Skeletal muscle satellite cell (primary cell): ENCODE data around the gene FUT9. TPM values are rescaled to one million over a fixed set of nuclear protein-coding genes. Genes with fewer than 3 reads are reported as not detected.

Experiments used
- H3K27me3 ChIP-seq: 2 replicates; pipeline ENCODE4 v1.7.0; 2013; ENCODE audit warnings: low read length; ENCODE audit not compliant: control insufficient read depth, insufficient read depth
- H3K36me3 ChIP-seq: 2 replicates; pipeline ENCODE4 v1.7.0; 2013; ENCODE audit warnings: mild to moderate bottlenecking, control low read depth, low read length; ENCODE audit not compliant: insufficient read depth
- H3K4me1 ChIP-seq: 2 replicates; pipeline ENCODE4 v1.7.0; 2013; ENCODE audit warnings: low read length; ENCODE audit not compliant: control insufficient read depth, insufficient read depth
- H3K4me2 ChIP-seq: 2 replicates; pipeline ENCODE4 v1.7.0; 2013; ENCODE audit warnings: mild to moderate bottlenecking, low read length
- H3K4me3 ChIP-seq: 2 replicates; pipeline ENCODE4 v1.7.0; 2013; ENCODE audit warnings: low read length
- H3K9ac ChIP-seq: 2 replicates; pipeline ENCODE4 v1.7.0; 2013; ENCODE audit warnings: mild to moderate bottlenecking, low read depth, low read length, moderate library complexity
- H3K9me3 ChIP-seq: replicated peaks from 2 replicates; pipeline ENCODE4 v1.7.0; 2013; ENCODE audit warnings: mild to moderate bottlenecking, control low read depth, low read length
- total RNA-seq: library from RNA; depleted of rRNA; stranded (reverse); fragments of >200 nt; gene quantifications from 2 replicates; pipeline ENCODE4 v1.2.3, GENCODE V29; 2012; rRNA removed

The FUT9 gene
- not detected in 2 replicates for total RNA-seq

GRCh38 chr6:96015518-96016333 is at the start of gene FUT9:
TSS of gene FUT9 (plus strand) at chr6:96015974. CDS start at chr6:96203156, 187,182 bp downstream.
- H3K4me1 ChIP-seq = no peaks in the 10 kb centered on the region
- H3K36me3 ChIP-seq = no peaks in the 10 kb centered on the region
- no peak within 1 kb of the TSS for H3K4me2 ChIP-seq
- H3K9me3 ChIP-seq = no peaks in the 10 kb centered on the region
- no peak within 1 kb of the TSS for H3K4me3 ChIP-seq
- no peaks in the 10 kb centered on the region for H3K27me3 ChIP-seq
- no peak within 1 kb of the TSS for H3K9ac ChIP-seq

GRCh38 chr6:95967594-95967993 is 48.2 kb upstream of the FUT9 start:
- no peaks in the 10 kb centered on the region for H3K27me3 ChIP-seq
- no peaks in the 10 kb centered on the region for H3K36me3 ChIP-seq
- no peaks in the 10 kb centered on the region for H3K4me1 ChIP-seq
- no peak overlapping the region for H3K4me2 ChIP-seq
- no peak overlapping the region for H3K4me3 ChIP-seq
- no peaks in the 10 kb centered on the region for H3K9me3 ChIP-seq
- H3K9ac ChIP-seq = no peak overlapping the region

- H3K9ac ChIP-seq = no peak overlapping the region
- no peak overlapping the region for H3K4me2 ChIP-seq
Measured at GRCh38 chr6:95973976-95974375, 41.8 kb upstream of the FUT9 start.

GRCh38 chr6:95978230-95978629 is 37.5 kb upstream of the FUT9 start:
- no peak overlapping the region for H3K4me3 ChIP-seq
- no peak overlapping the region for H3K4me2 ChIP-seq
- H3K9ac ChIP-seq = no peak overlapping the region
- H3K27me3 ChIP-seq = no peaks in the 10 kb centered on the region
- H3K36me3 ChIP-seq = no peaks in the 10 kb centered on the region
- H3K9me3 ChIP-seq = no peaks in the 10 kb centered on the region
- H3K4me1 ChIP-seq = no peaks in the 10 kb centered on the region

More at GRCh38 chr6:95973976-95974375, 41.8 kb upstream of the FUT9 start:
- Histone ChIP-seq H3K9me3 (no peaks in the 10 kb centered on the region), H3K4me3 (no peak overlapping the region), H3K4me1 (no peaks in the 10 kb centered on the region), H3K27me3 (no peaks in the 10 kb centered on the region), H3K36me3 (no peaks in the 10 kb centered on the region)

GRCh38 chr6:95991906-95992305 is 23.9 kb upstream of the FUT9 start:
- Histone ChIP-seq H3K4me2 (no peak overlapping the region), H3K9ac (no peak overlapping the region), H3K4me1 (no peaks in the 10 kb centered on the region), H3K27me3 (no peaks in the 10 kb centered on the region), H3K36me3 (no peaks in the 10 kb centered on the region), H3K4me3 (no peak overlapping the region), H3K9me3 (peaks cover 12% of the 10 kb centered on the region)

GRCh38 chr6:95994151-95994550 is 21.6 kb upstream of the FUT9 start:
- Histone ChIP-seq H3K27me3 (no peaks in the 10 kb centered on the region), H3K9me3 (peaks cover 12% of the 10 kb centered on the region), H3K9ac (no peak overlapping the region), H3K36me3 (no peaks in the 10 kb centered on the region), H3K4me3 (no peak overlapping the region), H3K4me2 (no peak overlapping the region), H3K4me1 (no peaks in the 10 kb centered on the region)

- Histone ChIP-seq H3K27me3 (no peaks in the 10 kb centered on the region), H3K9ac (no peak overlapping the region), H3K4me2 (no peak overlapping the region), H3K36me3 (no peaks in the 10 kb centered on the region), H3K9me3 (no peaks in the 10 kb centered on the region), H3K4me1 (no peaks in the 10 kb centered on the region), H3K4me3 (no peak overlapping the region)
Measured at GRCh38 chr6:95998133-95998532, 17.6 kb upstream of the FUT9 start.

- H3K9ac ChIP-seq = no peak overlapping the region
- H3K36me3 ChIP-seq = no peaks in the 10 kb centered on the region
- H3K9me3 ChIP-seq = no peaks in the 10 kb centered on the region
- H3K4me2 ChIP-seq = no peak overlapping the region
- no peak overlapping the region for H3K4me3 ChIP-seq
- H3K4me1 ChIP-seq = no peaks in the 10 kb centered on the region
- no peaks in the 10 kb centered on the region for H3K27me3 ChIP-seq
Measured at GRCh38 chr6:96001891-96002575, 13.7 kb upstream of the FUT9 start.

- no peak overlapping the region for H3K4me2 ChIP-seq
- no peaks in the 10 kb centered on the region for H3K36me3 ChIP-seq
- no peak overlapping the region for H3K4me3 ChIP-seq
- H3K4me1 ChIP-seq = no peaks in the 10 kb centered on the region
- H3K9me3 ChIP-seq = no peaks in the 10 kb centered on the region
- H3K9ac ChIP-seq = no peak overlapping the region
- no peaks in the 10 kb centered on the region for H3K27me3 ChIP-seq
Measured at GRCh38 chr6:96002576-96002910, 13.2 kb upstream of the FUT9 start.

- no peaks in the 10 kb centered on the region for H3K4me1 ChIP-seq
- no peaks in the 10 kb centered on the region for H3K36me3 ChIP-seq
- H3K4me2 ChIP-seq = no peak overlapping the region
- H3K4me3 ChIP-seq = no peak overlapping the region
- H3K9me3 ChIP-seq = no peaks in the 10 kb centered on the region
- no peak overlapping the region for H3K9ac ChIP-seq
- H3K27me3 ChIP-seq = no peaks in the 10 kb centered on the region
Measured at GRCh38 chr6:96002912-96003311, 12.9 kb upstream of the FUT9 start.

- H3K36me3 ChIP-seq = no peaks in the 10 kb centered on the region
- H3K4me2 ChIP-seq = no peak overlapping the region
- no peaks in the 10 kb centered on the region for H3K27me3 ChIP-seq
- H3K4me1 ChIP-seq = no peaks in the 10 kb centered on the region
- no peak overlapping the region for H3K4me3 ChIP-seq
- H3K9me3 ChIP-seq = no peaks in the 10 kb centered on the region
- no peak overlapping the region for H3K9ac ChIP-seq
Measured at GRCh38 chr6:96007663-96008062, 8.1 kb upstream of the FUT9 start.

GRCh38 chr6:96013531-96013930 is 2.2 kb upstream of the FUT9 start:
- Histone ChIP-seq H3K4me3 (no peak overlapping the region), H3K4me2 (no peak overlapping the region), H3K36me3 (no peaks in the 10 kb centered on the region), H3K4me1 (no peaks in the 10 kb centered on the region), H3K9ac (no peak overlapping the region), H3K9me3 (no peaks in the 10 kb centered on the region), H3K27me3 (no peaks in the 10 kb centered on the region)
